ENCODE results near the gene EVA1A.

Gene EVA1A

DNA sequence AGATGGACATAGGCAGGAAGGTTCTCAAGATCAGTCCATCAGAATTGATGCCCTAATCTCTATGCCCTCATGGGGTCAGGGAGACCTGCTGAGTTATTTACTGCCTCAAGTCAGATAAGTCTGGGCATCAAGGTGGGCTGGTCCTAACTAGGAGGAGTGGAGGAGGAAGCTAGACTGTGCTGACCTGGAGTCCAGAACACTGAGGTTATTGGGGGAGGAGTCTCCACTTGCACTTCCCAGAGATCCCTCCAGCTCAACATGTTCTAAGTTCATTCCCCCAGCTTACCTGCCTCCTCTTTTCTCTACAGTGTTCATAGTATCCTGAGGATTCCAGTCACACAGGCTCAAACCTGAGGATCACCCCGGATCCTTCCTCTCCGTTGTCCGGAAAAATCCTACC lies 19.3 kb downstream of the EVA1A start:
- no peak for TF ChIP-seq Cebpa-rat (IDR thresholded peaks at IDR 0.05)
- Histone ChIP-seq H3K36me3 (no peaks in the 10 kb centered on the region), H3K4me2 (no peak overlapping the region), H3K27me3 (no peaks in the 10 kb centered on the region), H4K20me1 (no peaks in the 10 kb centered on the region), H3K4me1 (no peaks in the 10 kb centered on the region), H3K27ac (no peak overlapping the region), H3K4me3 (no peak overlapping the region), H3K9ac (no peak overlapping the region), H3K9me3 (replicated peaks in 1 of 11) (peaks cover 0 to 3% (median 0%) of the 10 kb centered on the region in 11 experiments; a peak in 1 of 22 replicates)

DNA sequence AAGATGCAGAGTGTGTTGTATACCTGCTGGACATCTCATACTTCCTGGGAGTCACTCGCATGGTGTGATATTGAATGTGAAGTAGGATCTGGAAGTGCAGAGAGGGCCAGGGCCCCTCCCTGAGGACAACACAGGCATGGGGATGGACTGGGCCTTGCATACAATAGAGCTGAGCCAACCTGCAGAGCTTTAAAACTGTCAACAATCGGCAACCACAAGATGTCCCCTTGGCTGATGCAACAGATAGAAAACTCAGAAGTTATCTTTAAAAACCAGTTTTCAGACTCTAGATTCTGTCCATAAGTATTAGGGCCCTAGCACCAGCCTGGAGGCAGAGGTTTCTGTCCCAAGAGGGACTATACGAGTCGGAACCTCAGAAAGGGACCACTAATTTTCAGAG lies 19.7 kb downstream of the EVA1A start:
- H3K36me3 ChIP-seq = no peaks in the 10 kb centered on the region
- no peak overlapping the region for H3K27ac ChIP-seq
- H4K20me1 ChIP-seq = no peaks in the 10 kb centered on the region
- peaks cover 0 to 3% (median 0%) of the 10 kb centered on the region in 11 experiments; a peak in 1 of 22 replicates for H3K9me3 ChIP-seq (replicated peaks in 1 of 11)
- H3K9ac ChIP-seq = no peak overlapping the region
- TF ChIP-seq Cebpa-rat (IDR thresholded peaks at IDR 0.05) = no peak
- H3K4me1 ChIP-seq = no peaks in the 10 kb centered on the region
- H3K4me3 ChIP-seq = no peak overlapping the region
- no peaks in the 10 kb centered on the region for H3K27me3 ChIP-seq
- no peak overlapping the region for H3K4me2 ChIP-seq

DNA sequence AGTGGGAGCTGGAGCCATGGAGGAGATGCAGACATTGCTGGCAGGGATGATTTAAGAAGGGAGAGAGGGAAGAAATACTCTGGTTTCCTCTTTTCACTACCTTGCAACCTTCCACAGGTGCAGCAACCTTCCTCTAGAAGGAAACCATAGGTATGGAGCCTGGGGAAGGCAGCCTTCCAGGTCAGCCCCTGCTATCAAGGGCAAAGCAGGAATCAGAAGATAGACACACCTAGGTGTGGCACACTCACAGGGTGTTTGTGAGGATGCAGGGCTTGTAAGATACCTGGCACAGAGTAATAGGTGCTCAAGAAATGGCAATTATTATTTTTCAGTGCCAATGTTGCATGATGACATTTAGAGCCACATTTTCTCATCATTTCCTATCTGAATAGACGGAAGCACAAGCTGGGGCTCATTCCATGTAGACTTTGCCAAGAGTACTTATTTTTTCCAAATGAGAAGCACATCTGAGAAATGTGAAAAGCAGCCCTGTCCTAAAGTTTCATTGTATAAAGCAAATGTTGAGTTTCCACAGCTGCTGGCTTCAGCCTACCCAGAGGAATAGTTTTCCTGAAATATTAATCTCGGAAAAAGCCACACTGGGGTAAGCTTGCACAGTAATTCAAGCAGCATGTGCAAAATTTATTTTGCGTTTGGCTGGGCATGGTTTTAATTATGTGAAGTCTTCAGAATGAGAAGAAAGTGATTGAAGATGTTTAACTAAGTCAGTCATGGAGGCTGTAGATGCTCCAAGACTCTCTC lies 20.6 kb downstream of the EVA1A start:
- Histone ChIP-seq H4K20me1 (no peaks in the 10 kb centered on the region), H3K27ac (no peak overlapping the region), H3K9ac (no peak overlapping the region), H3K4me1 (no peaks in the 10 kb centered on the region), H3K27me3 (no peaks in the 10 kb centered on the region), H3K9me3 (replicated peaks in 1 of 11) (peaks cover 0 to 3% (median 0%) of the 10 kb centered on the region in 11 experiments; a peak in 1 of 22 replicates), H3K36me3 (no peaks in the 10 kb centered on the region), H3K4me2 (no peak overlapping the region), H3K4me3 (no peak overlapping the region)
- no peak for TF ChIP-seq Cebpa-rat (IDR thresholded peaks at IDR 0.05)

DNA sequence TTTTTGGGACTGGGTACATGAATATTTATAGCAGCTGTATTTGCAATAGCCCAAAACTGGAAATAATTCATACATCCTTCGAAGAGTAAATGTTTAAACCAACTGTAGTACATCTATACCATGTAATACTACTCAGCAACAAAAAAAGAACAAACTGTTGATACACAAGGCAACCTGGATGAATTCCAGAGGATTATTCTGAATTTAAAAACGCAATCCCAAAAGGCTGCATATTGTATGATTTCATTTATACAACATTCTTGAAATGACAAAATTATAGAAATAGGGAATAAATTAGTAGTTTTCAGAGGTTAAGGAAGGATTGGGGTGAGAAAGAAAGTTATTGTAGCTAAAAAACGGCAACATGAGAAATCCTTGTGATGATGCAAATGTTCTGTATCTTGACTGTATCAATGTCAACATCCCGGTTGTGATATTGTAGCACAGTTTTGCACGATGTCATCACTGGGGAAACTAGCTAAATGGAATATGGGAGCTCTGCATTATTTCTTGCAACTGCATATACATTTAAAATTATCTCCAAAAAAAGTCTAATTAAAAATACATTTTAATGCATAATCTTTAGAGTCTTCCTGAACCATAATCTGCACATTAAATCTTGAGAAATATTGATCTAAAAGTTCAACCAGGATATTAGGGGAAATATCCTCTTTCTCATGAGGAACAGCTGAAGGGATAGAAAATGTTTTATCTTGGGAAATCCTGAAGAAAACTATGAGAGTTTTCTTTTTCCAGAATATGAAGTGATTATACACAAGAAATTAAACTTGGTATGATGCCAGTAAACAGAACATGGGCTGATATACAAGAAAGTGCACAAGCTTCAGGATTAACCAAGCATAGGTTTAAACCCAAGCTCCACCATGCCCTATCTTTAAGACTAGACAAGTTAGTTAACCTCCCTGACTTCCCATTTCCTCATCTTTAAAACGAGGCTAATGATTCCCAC lies 21.9 kb downstream of the EVA1A start:
- H3K4me2 ChIP-seq = no peak overlapping the region
- peaks cover 0 to 3% (median 0%) of the 10 kb centered on the region in 11 experiments; a peak in 1 of 22 replicates for H3K9me3 ChIP-seq (replicated peaks in 1 of 11)
- TF ChIP-seq Cebpa-rat (IDR thresholded peaks at IDR 0.05) = no peak
- H3K4me3 ChIP-seq = no peak overlapping the region
- no peaks in the 10 kb centered on the region for H3K36me3 ChIP-seq
- no peak overlapping the region for H3K9ac ChIP-seq
- H3K27me3 ChIP-seq = no peaks in the 10 kb centered on the region
- H3K4me1 ChIP-seq = no peaks in the 10 kb centered on the region
- H3K27ac ChIP-seq = no peak overlapping the region
- no peaks in the 10 kb centered on the region for H4K20me1 ChIP-seq

DNA sequence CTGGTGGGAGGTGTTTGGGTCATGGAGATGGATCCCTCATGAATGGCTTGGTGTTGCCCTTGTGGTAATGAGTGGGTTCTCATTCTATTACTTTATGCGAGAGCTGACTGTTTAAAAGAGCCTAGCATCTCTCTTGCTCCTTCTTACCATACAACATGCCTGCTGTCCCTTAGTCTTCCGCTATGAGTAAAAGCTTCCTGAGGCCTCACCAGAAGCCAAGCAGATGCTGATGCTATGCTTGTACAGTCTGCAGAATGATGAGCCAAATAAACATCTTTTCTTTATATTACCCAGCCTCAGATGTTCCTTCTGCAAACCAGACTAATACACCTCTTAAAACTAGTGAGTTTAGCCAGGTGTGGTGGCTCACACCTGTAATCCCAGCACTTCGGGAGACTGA lies 23.1 kb downstream of the EVA1A start:
- Histone ChIP-seq H3K9me3 (replicated peaks in 1 of 11) (peaks cover 0 to 3% (median 0%) of the 10 kb centered on the region in 11 experiments; a peak in 1 of 22 replicates), H4K20me1 (no peaks in the 10 kb centered on the region), H3K4me3 (no peak overlapping the region), H3K4me1 (no peaks in the 10 kb centered on the region), H3K27me3 (no peaks in the 10 kb centered on the region), H3K27ac (no peak overlapping the region), H3K36me3 (no peaks in the 10 kb centered on the region), H3K9ac (no peak overlapping the region), H3K4me2 (no peak overlapping the region)
- no peak for TF ChIP-seq Cebpa-rat (IDR thresholded peaks at IDR 0.05)

DNA sequence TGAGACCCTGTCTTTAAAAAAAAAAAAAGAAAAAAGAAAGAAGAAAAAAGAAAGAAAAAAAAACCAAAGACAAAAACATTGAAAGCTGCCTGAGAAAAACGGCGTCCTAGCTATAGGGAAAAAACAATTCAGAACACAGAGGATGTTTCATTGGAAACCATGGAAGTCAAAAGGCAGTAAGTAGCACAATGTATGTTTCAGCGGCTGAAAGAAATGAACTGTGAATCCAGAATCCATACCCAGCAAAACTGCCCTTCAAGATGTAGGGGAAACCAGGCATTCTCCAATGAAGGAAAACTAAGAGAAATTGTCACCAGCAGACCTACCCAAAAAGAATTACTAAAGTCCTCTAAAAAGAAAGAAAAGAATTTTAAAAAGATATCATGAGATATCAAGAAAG lies 27.6 kb downstream of the EVA1A start:
- Histone ChIP-seq H3K27me3 (no peaks in the 10 kb centered on the region), H3K4me2 (no peak overlapping the region), H4K20me1 (no peaks in the 10 kb centered on the region), H3K4me3 (no peak overlapping the region), H3K4me1 (no peaks in the 10 kb centered on the region), H3K27ac (no peak overlapping the region), H3K9me3 (replicated peaks in 1 of 11) (no peaks in the 10 kb centered on the region; a peak in 1 of 22 replicates), H3K9ac (no peak overlapping the region), H3K36me3 (no peaks in the 10 kb centered on the region)
- no peak for TF ChIP-seq Cebpa-rat (IDR thresholded peaks at IDR 0.05)

DNA sequence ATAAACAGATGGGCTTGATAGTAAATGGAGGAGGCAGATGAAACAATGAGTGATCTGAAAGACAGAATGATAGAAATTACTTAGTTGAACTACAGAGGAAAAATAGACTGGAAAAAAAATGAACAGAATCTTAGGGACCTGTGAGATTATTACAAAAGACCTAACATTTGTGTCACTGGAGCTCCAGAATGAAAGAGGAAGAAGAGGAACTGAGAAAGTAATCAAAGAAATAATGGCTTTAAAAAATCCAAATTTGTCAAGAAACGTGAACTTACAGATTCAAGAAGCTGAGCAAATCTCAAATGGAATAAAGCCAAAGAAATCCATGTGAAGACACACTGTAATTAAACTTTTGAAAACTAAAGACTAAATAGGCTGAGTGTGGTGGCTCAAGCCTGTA lies 28.3 kb downstream of the EVA1A start:
- no peak for TF ChIP-seq Cebpa-rat (IDR thresholded peaks at IDR 0.05)
- Histone ChIP-seq H3K36me3 (no peaks in the 10 kb centered on the region), H3K4me3 (no peak overlapping the region), H3K9ac (no peak overlapping the region), H3K9me3 (replicated peaks in 1 of 11) (no peaks in the 10 kb centered on the region; a peak in 1 of 22 replicates), H3K4me2 (no peak overlapping the region), H3K4me1 (no peaks in the 10 kb centered on the region), H3K27ac (no peak overlapping the region), H4K20me1 (no peaks in the 10 kb centered on the region), H3K27me3 (no peaks in the 10 kb centered on the region)

DNA sequence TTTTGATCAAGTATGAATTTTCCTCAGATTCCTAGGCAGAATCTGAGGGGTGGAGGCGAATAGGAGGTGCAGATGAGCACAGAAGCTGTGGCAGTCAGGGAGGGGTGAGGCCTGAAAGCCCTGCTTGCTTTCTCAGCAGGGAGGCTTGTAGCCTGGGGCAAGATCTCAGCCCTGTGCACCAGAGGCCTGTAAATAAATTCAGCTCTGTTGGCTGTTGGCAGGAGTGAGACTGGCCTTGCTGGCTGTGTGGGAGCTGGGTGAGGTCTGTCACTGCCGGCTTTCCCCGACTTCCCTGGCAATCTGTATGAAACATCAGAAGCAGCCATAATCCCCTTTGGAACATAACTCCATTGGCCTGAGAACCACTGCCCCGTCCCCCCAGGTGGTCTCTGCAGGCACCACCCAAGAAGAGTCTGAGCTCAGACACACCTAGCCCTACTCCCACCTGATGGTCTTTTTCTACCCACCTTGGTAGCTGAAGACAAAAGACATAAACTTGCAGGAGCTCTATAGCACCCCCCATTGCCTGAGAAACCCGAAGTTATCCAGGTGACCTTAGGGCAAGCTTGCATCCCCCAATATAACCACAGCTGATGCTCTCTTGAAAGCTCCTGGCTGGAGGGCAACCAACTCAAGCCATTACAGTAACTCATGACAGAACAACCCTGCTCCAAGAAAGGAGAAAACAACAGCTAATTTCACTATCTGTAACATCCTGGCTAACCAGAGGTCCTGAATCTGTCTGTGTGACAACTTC lies 32.3 kb downstream of the EVA1A start:
- no peak overlapping the region for H3K4me2 ChIP-seq
- no peaks in the 10 kb centered on the region for H3K36me3 ChIP-seq
- H3K9me3 ChIP-seq (replicated peaks in 1 of 11) = no peaks in the 10 kb centered on the region; a peak in 1 of 22 replicates
- H4K20me1 ChIP-seq = no peaks in the 10 kb centered on the region
- no peak overlapping the region for H3K4me3 ChIP-seq
- H3K9ac ChIP-seq = no peak overlapping the region
- no peak overlapping the region for H3K27ac ChIP-seq
- H3K4me1 ChIP-seq = peaks cover 0 to 6% (median 0%) of the 10 kb centered on the region in 10 experiments; a peak in 2 of 20 replicates
- H3K27me3 ChIP-seq = no peaks in the 10 kb centered on the region
- no peak for TF ChIP-seq Cebpa-rat (IDR thresholded peaks at IDR 0.05)

DNA sequence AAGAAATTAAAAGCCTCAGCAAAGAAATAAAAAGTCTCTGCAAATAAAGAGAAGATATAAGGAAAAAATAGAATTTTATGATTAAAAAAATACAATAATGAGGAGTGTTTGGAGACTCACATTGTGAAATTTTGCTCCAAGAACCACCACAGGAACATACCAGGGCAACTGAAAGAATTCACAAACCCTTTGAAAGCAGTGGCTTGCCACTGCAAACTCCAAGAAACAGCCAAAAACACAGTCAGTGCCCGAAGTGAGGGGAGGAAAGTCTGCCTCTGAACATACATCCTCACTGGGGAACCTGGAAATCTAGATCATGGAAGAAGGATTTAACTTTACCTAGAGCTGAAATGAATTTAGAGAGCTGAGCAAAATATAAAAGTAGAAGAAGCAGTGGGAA lies 33.1 kb downstream of the EVA1A start:
- Histone ChIP-seq H3K4me3 (no peak overlapping the region), H4K20me1 (no peaks in the 10 kb centered on the region), H3K9ac (no peak overlapping the region), H3K27ac (no peak overlapping the region), H3K4me1 (peaks cover 0 to 7% (median 0%) of the 10 kb centered on the region in 10 experiments; a peak in 2 of 20 replicates), H3K27me3 (no peaks in the 10 kb centered on the region), H3K4me2 (no peak overlapping the region), H3K36me3 (no peaks in the 10 kb centered on the region), H3K9me3 (replicated peaks in 1 of 11) (no peaks in the 10 kb centered on the region; a peak in 1 of 22 replicates)
- no peak for TF ChIP-seq Cebpa-rat (IDR thresholded peaks at IDR 0.05)

Measured in BLaER1 treated with 17β-estradiol and CSF1 and Interleukin-3, amounts not matched to agents 10 nM and 100 nM (cell line).